DND-41 (cell line): Measurements from ENCODE around the gene KLHDC8B.

Experiments
- ATAC-seq: fragments of 200-7000 bp; cut with Tn5 transposase; 3 replicates; pipeline ENCODE4 v1.9.1; 2021; ENCODE audit warnings: low read depth; ENCODE audit not compliant: insufficient read depth
- DNase-seq: peaks from one replicate; pipeline ENCODE4 v3.0.0-alpha.2; 2020
- H2AFZ ChIP-seq: 2 replicates; pipeline ENCODE4 v1.6.0; 2012; ENCODE audit warnings: low read depth, low read length
- H3K27ac ChIP-seq: 2 replicates; pipeline ENCODE4 v1.5.1; 2012; ENCODE audit warnings: low read length, inconsistent platforms
- H3K27me3 ChIP-seq: fragments of 200-600 bp; sonication (generic); 2 replicates; pipeline ENCODE4 v1.6.0; 2012; ENCODE audit warnings: low read length, mild to moderate bottlenecking, inconsistent platforms; ENCODE audit not compliant: insufficient read depth, poor library complexity
- H3K36me3 ChIP-seq: 2 replicates; pipeline ENCODE4 v1.5.1; 2012; ENCODE audit warnings: low read length, inconsistent platforms; ENCODE audit not compliant: insufficient read depth
- H3K4me1 ChIP-seq: 2 replicates; pipeline ENCODE4 v1.5.1; 2012; ENCODE audit warnings: mild to moderate bottlenecking, low read length; ENCODE audit not compliant: insufficient read depth
- H3K4me2 ChIP-seq: 2 replicates; pipeline ENCODE4 v1.6.0; 2012; ENCODE audit warnings: mild to moderate bottlenecking, moderate library complexity, low read length, inconsistent platforms; ENCODE audit not compliant: insufficient read depth
- H3K4me3 ChIP-seq, 2 experiments: fragments of 200-600 bp in 1 of 2; shearing (Covaris generic) in 1 of 2; 2 replicates each; pipeline ENCODE4 v1.5.1; 2012 to 2016; ENCODE audit warnings: inconsistent platforms in 2 of 2, low read length in 2 of 2, mild to moderate bottlenecking in 2 of 2, low read depth in 1 of 2, moderate library complexity in 1 of 2
- H3K79me2 ChIP-seq: 2 replicates; pipeline ENCODE4 v1.6.0; 2012; ENCODE audit warnings: low read length, inconsistent platforms; ENCODE audit not compliant: insufficient read depth
- H3K9ac ChIP-seq: 2 replicates; pipeline ENCODE4 v1.6.0; 2012; ENCODE audit warnings: low read depth, mild to moderate bottlenecking, inconsistent platforms, low read length, moderate library complexity
- H3K9me3 ChIP-seq: 2 replicates; pipeline ENCODE4 v1.5.1; 2012; ENCODE audit warnings: low read length, moderate library complexity, mild to moderate bottlenecking, inconsistent platforms; ENCODE audit not compliant: insufficient read depth, severe bottlenecking
- H4K20me1 ChIP-seq: 2 replicates; pipeline ENCODE4 v1.6.0; 2012; ENCODE audit warnings: low read length; ENCODE audit not compliant: insufficient read depth
- CTCF ChIP-seq: IDR thresholded peaks from 2 replicates; pipeline ENCODE4 v1.5.1; 2012; ENCODE audit warnings: borderline replicate concordance, low read length, moderate library complexity, mild to moderate bottlenecking; ENCODE audit not compliant: poor library complexity, severe bottlenecking; ENCODE audit errors: extremely low read depth
- EZH2 ChIP-seq: IDR thresholded peaks from 3 replicates; pipeline ENCODE4 v1.6.1; 2012; ENCODE audit warnings: borderline replicate concordance, low read depth, mild to moderate bottlenecking, moderate library complexity, low read length, inconsistent platforms; ENCODE audit not compliant: severe bottlenecking

KLHDC8B gene

DNA sequence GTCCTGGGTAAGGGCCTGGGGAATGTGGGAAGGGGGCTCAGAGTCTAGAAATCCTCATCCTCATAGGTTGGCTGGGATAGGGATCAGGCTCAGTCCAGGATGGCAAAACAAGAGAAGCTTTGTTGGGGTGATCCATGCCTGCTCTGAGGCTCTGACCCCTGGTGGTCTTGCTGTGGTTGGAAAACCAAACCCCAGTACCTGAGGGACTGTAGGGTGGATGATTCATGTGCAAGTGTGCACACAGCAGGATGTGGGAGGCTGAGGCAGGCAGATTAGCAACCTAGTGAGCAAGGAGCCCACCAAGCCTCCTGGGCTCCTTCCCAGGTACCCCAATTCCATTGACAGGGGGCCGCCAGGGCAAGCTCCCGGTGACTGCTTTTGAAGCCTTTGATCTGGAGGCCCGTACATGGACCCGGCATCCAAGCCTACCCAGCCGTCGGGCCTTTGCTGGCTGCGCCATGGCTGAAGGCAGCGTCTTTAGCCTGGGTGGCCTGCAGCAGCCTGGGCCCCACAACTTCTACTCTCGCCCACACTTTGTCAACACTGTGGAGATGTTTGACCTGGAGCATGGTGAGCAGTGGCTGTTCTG, 3.1 kb downstream of the KLHDC8B start:
- TF ChIP-seq CTCF = no peak
- TF ChIP-seq EZH2 = no peak
- Histone ChIP-seq H2AFZ (no peak overlapping the region), H3K27ac (no peak overlapping the region), H3K4me2 (no peak overlapping the region), H3K4me1 (peaks cover 18% of the 10 kb centered on the region), H3K4me3 (no peak overlapping the region), H4K20me1 (no peaks in the 10 kb centered on the region), H3K79me2 (no peaks in the 10 kb centered on the region), H3K36me3 (no peaks in the 10 kb centered on the region), H3K9ac (no peak overlapping the region), H3K9me3 (no peaks in the 10 kb centered on the region), H3K27me3 (no peaks in the 10 kb centered on the region)
- ATAC-seq (no peak), DNase-seq (no peak)

GRCh38 chr3:49175530-49175929, 4.1 kb downstream of the KLHDC8B start:
- H3K4me3 ChIP-seq = no peak overlapping the region
- H3K27ac ChIP-seq = no peak overlapping the region
- no peaks in the 10 kb centered on the region for H3K27me3 ChIP-seq
- H3K36me3 ChIP-seq = no peaks in the 10 kb centered on the region
- ATAC-seq = no peak
- no peak for DNase-seq
- peaks cover 17% of the 10 kb centered on the region for H3K4me1 ChIP-seq
- no peak for TF ChIP-seq CTCF
- no peak for TF ChIP-seq EZH2
- no peaks in the 10 kb centered on the region for H4K20me1 ChIP-seq
- no peaks in the 10 kb centered on the region for H3K9me3 ChIP-seq
- no peaks in the 10 kb centered on the region for H3K79me2 ChIP-seq
- no peak overlapping the region for H3K4me2 ChIP-seq
- no peak overlapping the region for H3K9ac ChIP-seq
- no peak overlapping the region for H2AFZ ChIP-seq

GRCh38 chr3:49177073-49177472, 5.7 kb downstream of the KLHDC8B start:
- Histone ChIP-seq H3K4me3 (no peak overlapping the region), H3K9ac (no peak overlapping the region), H3K9me3 (no peaks in the 10 kb centered on the region), H3K27me3 (no peaks in the 10 kb centered on the region), H3K27ac (no peak overlapping the region), H3K79me2 (no peaks in the 10 kb centered on the region), H3K36me3 (no peaks in the 10 kb centered on the region), H3K4me2 (no peak overlapping the region), H4K20me1 (no peaks in the 10 kb centered on the region), H3K4me1 (peaks cover 1% of the 10 kb centered on the region; the same call in 1 of the 2 replicates), H2AFZ (no peak overlapping the region)
- no peak for DNase-seq
- no peak for ATAC-seq
- TF ChIP-seq CTCF = no peak
- TF ChIP-seq EZH2 = no peak

GRCh38 chr3:49180116-49180515, 8.7 kb downstream of the KLHDC8B start:
- no peak for DNase-seq

More at GRCh38 chr3:49180116-49180515, 8.7 kb downstream of the KLHDC8B start:
- no peak for TF ChIP-seq CTCF
- no peak for TF ChIP-seq EZH2
- H3K79me2 ChIP-seq = no peaks in the 10 kb centered on the region
- H3K27ac ChIP-seq = no peak overlapping the region
- H3K4me1 ChIP-seq = no peaks in the 10 kb centered on the region
- H3K27me3 ChIP-seq = no peaks in the 10 kb centered on the region
- H2AFZ ChIP-seq = no peak overlapping the region
- H4K20me1 ChIP-seq = no peaks in the 10 kb centered on the region
- no peaks in the 10 kb centered on the region for H3K9me3 ChIP-seq
- no peak overlapping the region for H3K4me3 ChIP-seq
- no peak overlapping the region for H3K4me2 ChIP-seq
- no peak for ATAC-seq
- H3K9ac ChIP-seq = no peak overlapping the region
- no peaks in the 10 kb centered on the region for H3K36me3 ChIP-seq
